GM21529 (cell line): ENCODE results near the gene CFDP1.

ENCODE experiments used
- ATAC-seq: cut with Tn5 transposase; IDR thresholded peaks from one replicate; pipeline ENCODE4 v1.9.1; 2021; ENCODE audit not compliant: unreplicated experiment

CFDP1 gene

DNA sequence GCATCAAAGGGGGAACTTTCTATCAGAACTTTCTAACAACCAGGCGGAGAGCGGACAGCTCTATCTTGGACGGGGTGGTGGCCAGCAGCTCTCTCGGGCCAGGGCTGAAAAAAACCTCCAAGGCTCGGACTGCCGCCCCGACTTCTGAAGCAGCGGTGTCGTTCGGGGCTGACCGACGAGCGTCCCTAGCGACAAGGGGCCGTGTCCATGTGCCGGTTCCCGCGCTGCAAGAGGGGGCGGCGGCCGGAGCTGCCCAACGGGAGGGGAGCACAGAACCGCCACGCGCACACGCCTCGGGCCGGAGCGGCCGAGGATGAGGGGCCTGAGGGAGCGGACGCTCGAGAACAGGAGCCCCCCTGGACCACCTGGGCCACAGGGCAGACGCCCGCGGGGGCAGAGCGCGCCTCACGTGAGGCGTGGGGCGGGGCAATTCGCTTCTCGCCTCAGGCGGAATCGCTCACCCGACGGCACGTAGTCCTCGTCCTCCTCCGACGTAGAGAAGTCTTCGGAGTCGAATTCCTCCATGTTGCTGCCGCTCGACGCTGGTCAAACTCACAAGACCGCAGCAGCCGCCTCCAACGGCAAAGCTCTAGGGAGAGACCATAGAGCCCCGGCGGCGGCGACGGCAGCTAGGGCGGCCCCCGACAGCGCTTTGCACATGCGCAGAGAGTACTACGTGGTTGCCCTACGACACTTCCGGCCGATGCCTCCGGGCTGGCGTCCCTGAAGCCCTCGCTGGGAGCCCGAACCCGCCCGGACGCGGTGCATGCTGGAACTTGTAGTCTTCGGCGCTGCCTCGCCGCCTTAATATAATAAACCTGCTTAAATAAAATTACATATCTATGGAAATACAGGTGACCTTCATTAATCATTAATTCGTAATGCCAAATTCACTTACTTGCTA is at the start of gene CFDP1:
Gene CFDP1, minus strand, starts transcription at position 676 of the 904 bp plus-strand sequence. Its CDS starts 151 bp downstream, at position 525.
- ATAC-seq = peak; percentile 92

DNA sequence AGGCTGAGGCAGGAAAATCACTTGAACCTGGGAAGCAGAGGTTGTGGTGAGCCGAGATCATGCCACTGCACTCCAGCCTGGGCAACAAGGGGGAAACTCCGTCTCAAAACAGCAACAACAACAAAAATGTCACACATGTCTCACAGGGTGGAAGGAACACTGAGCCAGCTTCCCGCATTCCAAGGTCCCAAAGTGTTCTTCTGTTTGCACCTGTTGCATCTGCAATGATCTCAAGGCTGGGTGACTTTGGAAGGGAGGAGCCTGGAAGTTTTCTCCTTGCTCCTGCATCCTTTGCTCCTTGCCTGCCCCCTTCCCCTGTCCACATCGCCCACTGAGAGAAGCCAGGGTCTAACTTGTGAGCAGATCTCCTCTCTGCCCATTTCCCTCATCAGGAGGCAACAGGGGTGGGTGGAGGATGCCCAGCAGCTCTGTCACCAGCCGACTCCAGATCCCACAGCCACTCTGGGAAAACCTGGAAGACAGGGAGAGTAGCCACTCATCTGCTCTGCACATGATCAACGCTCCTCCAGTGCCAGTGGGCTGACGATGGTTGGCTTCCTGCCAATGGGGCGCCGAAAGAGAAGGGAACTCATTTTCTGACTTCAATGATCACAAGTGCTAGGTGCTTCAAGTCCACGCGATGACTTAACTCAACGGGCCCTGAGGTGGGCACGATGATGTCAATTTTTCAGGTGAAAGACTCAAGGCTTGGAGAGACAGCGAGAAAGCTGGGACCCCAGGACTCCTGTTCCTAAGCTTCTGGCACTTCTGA is 49.3 kb upstream of the CFDP1 start:
- no peak for ATAC-seq

DNA sequence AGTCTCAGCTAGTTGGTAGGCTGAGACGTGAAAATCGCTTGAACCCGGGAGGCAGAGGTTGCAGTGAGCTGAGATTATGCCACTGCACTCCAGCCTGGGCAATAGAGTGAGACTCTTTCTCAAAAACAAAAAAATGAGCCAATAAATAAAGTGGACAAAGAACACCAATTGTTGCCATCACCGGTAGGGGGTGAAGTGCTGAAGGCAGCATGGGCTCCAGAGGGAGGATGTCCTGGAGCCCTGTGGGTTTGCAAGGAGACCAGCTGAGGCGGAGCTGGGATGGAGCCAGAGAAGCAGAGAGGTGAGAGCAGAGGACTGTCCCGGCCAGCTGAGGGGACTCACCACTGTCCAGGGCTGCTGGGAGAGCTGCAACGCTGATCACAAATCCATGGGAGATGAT is 48.2 kb upstream of the CFDP1 start:
- no peak for ATAC-seq

DNA sequence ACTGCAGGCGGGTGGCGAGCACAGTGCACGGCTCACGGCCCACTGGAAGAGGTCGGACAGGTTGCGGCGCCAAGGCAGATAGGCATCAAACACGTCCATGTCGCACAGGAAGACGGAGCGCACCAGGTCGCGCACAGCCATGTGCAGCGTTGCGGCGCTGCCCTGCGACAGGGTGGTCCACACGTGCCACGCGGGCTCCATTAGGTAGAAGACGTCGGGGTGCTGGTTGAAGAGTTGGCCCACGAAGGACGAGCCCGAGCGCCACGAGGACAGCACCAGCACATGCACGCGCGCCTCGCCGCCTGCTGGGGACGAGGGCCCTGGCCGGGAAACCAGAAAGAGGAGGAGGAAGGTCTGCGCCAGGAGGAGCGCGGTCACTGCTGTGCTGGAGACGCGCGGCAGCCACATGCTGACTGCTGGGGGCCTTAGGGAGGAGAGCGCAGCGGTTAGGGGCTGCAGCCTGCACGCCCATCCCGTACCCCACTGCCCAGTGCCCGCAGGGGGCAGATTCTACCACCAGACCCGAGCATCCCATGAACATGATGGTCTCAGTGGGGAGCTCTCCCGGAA is 46.2 kb upstream of the CFDP1 start:
- no peak for ATAC-seq

DNA sequence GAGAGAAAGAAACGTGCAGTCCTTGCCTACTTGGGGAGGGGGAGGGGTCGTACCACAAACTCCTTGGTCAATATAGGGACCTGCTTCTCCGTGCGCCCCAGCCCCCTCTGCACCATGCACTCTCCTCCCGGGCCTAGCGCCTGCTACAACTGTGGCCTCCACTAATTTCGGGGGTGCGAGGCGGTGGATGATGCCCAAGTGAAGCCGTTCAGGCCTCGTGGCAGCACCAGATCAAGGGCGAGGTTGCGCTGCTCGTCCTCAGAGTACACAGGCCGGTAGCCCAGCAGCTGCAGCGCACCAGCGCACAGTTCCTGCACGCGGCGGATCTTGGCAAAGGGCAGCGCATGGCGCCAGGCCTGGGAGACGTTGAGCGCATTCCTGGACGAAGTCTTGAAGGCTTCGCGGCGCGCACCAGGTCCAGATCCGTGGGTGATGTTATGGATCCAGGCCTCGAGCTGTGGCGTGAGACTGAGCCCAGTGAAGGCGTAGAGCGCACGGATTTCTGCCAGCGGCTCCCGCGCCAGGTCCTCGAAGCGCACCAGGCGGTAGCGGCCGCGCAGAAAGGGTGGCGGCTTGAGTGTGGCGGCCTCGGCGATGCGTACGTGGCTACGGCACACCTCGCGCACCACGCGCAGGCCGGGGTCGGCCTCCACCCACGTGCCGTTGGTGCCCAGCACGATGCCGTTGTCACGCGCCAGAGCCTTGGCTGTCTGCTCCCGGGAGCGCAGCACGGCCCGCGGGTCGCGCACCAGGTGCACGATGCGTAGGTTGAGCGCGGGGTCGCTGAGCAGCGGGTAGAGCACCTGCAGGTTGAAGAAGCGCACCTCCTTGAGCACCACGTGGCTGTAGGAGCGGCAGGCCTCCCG is 45.4 kb upstream of the CFDP1 start:
- ATAC-seq = no peak

DNA sequence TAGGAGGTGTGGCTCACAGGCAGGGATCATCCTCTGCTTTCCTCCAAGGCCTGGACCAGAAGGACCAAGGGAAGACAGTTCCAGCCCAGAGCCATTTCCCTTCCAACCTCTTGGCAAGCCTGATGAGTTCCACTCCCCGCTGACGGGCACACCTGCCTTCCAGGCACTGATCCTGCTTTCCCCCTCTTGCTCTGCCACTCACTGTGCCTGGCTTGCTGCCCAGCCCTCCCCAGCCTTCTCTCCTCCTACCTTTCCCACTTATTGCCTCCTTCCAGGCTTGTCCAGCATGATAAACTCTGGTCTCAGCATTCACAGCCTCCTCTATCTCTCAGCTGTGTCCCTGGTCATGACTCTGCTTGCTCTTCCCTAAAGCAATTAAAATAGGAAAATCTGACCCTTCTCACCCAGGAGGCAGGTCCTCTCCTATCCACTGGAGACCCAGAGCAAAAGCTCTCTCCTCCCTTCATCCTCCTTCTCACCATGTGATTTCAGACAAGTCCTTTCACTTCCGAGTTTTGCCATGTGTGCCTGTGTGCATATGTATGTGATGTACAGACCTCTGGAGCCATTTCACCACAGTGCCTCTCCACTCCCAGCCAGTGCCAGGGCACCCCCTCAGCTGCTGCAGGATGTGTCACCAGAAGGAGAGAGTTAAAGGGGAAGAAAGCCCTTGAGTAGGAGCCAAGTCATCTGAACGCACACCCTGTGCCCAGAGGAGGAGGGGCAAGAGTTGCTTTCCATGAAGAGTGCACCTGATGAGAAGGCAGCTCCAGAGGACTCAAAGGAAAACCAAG is 44.6 kb upstream of the CFDP1 start:
- no peak for ATAC-seq

DNA sequence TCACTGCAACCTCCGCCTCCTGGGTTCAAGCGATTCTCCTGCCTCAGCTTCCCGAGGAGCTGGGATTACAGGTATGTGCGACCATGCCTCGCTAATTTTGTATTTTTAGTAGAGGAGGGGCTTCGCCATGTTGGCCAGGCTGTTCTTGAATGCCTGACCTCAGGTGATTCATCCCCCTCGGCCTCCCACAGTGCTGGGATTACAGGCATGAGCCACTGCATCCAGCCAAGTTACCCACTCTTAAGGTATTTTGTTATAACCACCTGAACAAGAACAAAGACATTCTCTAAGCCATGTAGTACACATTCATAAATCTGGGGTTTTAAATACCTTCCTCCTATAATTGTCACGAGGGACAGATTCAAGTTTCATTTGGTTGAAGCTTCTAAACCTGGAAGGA is 43.5 kb upstream of the CFDP1 start:
- no peak for ATAC-seq

DNA sequence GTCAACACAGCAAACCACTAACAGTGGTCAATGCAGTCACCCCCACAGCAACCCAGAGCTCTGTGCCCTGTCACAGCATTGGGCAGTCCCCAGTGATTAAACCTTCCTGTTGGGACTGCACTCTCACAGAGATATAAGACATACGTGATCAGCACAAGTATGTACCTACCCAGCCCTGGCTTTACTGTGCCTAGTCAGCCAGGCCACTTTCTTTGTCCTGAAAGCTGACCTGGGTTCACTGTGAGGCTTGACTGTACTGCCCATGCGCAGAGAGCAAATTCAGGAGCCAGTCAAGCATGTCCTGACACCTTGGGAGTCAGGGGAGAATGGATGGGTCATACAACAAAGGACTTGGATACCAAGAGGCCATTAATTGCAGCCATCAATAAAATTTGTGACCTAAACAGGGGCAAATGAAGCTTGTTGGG is 42.1 kb upstream of the CFDP1 start:
- no peak for ATAC-seq

DNA sequence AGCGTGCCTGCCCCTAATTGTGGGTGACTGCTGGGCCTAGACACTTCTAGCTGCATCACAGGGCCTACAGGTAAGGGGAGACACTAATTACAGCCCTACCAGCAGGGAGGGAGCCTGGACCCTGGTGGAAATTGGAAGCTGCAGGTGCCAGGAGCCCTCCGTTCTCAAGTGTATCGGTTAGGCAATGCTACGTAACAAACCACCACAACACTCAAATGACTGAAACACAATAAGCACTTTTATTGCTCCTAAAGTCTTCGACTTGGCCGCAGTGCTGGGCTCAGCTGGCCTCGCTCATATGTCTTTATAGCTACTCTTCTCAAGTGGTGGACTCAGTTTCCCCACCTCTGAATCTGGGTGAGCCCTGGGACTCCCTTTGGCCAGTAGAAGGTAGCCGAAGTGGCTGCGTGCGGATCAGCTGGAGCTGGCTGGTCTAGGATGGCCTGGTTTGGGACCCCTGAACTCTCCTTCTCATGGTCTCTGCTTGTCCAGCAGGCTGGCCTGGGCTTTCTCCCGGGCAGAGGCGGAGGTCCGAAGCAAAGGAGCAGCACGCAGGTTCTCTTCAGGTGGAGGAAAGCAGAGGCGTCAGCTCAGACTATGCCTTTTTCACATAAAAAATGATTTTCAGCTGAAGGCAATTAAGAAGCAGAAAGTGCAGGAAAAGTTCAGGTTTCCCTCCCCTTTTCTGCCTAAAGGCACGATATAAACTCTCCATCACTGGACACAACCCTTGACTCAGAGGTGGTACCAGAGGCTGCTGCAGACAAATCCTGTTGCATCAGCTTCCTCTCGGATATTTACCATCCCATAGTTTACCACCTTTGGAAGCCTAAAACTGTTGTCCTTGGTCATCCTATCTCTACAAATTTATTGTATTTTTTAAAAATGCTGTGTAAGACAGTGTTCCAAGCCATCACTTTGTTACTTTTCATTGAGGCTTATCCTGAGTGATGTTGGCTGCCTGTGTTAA is 39.9 kb upstream of the CFDP1 start:
- no peak for ATAC-seq

DNA sequence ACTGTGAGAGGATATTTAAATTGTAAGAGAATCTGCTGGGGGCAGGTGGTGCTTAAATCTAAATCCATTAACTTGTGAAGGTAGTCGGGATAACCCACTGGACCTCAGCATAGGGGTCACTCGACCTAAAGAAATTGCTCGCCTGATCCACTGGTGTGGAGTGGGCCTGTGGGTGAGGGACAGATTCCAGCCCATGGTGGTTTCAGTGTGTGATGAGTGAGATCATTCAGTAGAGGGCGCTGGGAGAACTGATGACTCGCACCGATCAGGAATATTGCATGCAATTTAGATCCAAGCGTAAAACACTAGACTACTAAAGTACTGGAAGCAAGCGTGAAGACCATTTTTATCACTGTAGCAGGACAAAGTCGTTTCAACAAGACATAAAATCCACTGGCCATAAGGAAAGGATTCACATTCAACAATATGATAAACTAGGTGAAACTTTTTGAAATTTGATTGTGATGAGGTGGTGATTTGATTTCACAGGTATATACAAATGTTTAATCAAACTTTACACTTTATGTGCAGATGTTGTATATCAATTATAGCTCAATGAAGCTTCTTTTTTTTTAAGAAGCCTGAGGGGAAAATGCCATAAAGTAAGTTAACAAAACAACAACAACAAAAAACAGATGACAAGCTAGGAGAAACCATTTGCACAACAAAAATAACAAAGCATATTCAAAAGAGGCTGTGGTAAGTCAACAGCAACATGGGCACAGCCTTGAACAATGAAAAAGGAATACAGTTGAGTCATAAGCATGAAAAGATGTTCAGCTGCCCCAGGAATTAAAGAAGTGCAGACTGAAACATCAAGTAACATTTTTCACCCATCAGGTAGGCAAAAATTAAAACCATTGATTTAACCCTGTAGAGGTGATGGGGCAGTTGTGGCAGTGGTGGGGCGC is 38.7 kb upstream of the CFDP1 start:
- ATAC-seq = peak; percentile 85

DNA sequence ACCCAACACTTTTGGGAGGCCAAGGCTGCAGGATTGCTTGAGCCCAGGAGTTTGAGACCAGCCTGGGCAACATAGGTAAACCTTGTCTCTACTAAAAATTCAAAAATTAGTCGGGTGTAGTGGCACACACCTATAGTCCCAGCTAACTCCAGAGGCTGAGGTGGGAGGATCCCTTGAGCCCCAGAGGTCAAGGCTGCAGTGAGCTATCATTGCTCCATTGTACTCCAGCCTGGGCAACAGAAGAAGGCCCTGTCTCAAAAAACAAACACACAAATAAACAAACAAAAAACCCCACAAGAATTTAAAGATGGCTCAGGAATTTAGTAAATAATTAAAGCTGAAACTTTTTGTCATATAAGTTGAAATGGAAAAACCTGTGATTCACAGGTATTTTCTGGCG is 33.5 kb upstream of the CFDP1 start:
- no peak for ATAC-seq

DNA sequence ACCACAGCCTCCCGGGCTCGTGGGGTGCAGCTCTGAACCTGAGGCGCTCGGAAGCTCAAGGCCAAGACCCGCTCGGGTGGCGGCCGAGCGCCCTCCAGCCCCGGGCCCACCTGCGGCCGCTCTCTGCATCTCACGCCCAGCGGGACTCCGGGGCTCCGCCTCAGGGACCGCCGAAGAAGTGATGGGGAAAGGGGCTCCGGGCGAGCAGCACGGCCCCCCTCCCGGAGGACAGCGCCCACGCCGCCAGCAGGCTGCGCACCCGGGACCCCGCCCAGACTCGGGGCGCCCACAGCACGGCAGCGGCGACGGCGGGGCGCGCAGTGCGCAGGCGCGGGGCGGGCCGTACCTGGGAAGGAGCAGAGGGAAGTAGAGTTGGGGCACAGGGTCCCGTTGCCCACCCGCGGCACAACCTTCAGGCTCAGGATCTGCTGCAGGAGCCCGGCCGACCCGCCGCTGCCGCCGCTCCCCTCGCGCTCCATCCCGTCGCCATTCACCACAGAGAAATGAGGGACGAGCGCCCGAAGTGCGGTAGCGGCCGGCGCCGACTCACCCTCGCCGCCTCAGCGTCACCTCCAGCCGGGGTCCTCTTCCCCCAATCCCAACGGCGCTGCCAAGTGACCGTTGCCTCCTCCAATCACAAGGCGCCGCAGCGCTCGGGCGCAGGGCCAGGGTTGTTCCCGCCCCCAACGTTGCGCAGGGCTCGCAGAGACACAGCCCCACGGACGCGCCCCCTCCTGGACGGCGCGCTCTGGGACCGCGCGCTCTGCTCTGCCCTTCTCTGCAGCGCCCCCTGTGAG is 31.0 kb upstream of the CFDP1 start, which contains the start of gene TMEM170A:
Gene TMEM170A, minus strand, starts transcription at position 568 of the 797 bp plus-strand sequence. Its CDS starts 89 bp downstream, at position 479.
- peak; percentile 90 for ATAC-seq

DNA sequence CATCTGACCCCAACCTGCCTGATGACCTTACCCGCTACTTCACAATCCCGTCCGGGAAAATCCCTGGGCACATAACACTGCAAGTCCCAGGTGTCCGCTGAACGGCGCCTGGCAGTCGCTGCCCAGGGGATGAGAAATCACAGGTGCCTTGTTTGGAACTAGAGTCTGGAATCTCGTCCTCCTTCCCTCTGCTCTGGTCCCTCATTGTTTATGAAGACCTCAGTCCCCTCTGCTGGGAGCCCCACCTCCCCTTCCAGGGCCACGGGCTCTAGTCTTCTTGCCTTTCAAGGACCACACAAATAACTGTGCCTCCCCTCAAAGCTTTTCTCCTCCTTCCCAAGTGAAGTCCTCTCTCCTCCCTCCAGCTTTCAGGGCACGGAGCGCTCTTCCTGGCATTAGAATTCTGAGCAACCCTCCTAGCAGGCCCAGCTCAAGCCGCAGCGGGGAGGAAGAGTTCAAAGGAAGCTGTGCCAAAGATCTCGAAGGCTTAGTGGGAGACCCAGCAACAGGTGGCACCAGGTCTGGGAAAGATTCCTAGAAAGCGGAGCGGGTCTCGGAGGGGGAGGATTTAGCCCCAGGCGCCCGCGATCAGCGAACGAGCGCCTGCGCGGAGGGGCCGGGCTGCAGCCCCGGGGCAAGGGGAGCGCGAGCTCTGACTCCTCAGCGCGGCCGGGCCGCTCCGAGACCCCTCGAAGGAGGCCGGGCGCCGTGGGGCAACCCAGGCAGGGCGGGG is 30.3 kb upstream of the CFDP1 start:
- peak; percentile 14 for ATAC-seq

DNA sequence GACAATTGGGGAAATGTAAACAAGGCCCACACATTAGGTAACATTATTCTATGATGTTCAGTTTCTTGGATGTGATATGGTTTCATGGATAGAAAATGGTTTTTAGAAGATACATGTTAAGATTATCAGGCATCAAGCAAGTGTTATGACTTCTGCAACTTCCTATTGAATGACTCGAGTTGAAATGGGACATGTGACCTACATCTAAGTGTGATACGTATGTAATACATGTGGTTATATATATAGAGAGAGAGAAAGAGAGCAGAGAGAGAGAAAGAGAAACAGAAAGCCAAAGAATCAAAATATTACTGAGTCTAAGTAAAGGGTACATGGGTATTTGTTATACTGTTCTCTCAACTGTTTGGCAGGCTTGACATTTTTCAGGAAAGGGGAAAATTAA is 29.5 kb upstream of the CFDP1 start:
- peak; percentile 16 for ATAC-seq

DNA sequence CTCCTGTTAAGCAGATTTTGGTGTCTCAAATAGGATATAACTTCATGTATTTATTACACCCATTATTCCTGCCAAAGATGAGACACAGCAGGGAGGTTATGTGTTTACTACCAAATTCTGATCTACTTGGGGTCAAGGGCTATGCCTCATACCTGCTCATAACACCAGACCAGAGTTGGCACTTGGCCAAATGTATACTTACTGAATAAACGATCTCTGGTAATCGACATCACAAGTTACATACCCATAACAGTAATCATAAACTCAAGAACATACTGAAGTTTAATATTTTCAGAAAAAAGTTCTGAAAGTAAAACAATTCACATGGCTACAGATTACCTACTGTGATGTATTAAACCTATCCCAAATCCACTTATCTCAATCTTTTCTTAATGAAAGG is 28.3 kb upstream of the CFDP1 start:
- no peak for ATAC-seq

DNA sequence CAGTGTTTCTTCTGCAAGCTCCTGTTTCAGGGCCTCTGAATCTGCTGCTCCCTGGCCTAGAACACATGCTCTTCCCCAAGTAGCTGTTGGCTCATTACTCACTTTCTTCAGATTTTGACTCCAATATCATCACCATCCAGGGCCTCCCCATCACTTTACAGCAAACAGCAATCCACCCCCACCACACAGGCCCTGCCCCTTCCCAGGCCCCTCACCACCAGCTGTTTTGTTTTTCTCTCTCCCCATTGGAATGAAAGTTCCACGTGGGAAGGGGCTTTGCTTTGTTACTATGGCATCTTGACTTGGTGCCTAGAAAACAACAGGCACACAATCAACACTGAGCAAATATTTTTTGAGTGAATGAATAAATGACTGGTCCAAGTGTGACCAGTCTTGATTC is 27.1 kb upstream of the CFDP1 start:
- no peak for ATAC-seq
